ENCODE measurements around the gene GUCY2D.
A peak's percentile ranks its signal among the peaks of the same experiment; 100 is the strongest.
"Not testable (repeated sequence)": the region's sequence is repeated elsewhere in the genome, so short reads cannot be mapped to it uniquely, and the experiment has no call there.

Gene GUCY2D

GRCh38 chr17:8044819-8045810 is 42.7 kb downstream of the GUCY2D start:
- no peak for DNase-seq (ENCODE audit: low spot score)

DNA sequence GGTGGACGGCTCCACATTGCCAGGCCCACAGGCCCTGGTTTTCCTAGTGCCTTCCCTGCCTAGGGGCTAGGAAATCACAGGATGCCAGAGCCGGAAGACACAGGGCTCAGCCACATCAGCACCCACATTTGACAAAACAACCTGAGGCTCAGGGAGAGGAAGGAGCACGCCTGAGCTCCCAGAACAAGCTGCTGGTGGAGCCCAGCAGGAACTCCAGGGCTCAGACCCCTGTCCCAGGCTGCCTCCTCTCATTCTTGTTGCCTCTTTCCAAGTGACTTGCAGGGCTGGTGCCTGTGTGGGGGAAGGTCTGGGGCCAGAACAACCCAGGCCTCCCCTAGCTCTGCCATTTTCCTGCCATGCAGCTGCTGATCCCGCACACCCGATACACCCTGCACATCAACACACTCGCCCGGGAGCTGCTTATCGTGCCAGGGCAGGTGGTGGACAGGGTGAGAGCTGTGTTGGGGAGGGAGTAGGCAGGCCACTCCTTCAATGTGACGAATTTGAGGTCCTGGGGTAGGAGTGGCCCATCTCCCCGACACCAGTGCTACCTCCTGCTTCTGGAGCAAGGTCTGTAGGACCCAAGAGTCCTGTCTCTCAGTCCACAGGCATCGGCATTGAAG is 44.0 kb downstream of the GUCY2D start:
- no peak for DNase-seq (ENCODE audit: low spot score)

GRCh38 chr17:8046929-8047768 is 44.7 kb downstream of the GUCY2D start:
- DNase-seq (ENCODE audit: low spot score), result no peak

GRCh38 chr17:8047769-8048110 is 45.3 kb downstream of the GUCY2D start:
- no peak for DNase-seq (ENCODE audit: low spot score)

DNA sequence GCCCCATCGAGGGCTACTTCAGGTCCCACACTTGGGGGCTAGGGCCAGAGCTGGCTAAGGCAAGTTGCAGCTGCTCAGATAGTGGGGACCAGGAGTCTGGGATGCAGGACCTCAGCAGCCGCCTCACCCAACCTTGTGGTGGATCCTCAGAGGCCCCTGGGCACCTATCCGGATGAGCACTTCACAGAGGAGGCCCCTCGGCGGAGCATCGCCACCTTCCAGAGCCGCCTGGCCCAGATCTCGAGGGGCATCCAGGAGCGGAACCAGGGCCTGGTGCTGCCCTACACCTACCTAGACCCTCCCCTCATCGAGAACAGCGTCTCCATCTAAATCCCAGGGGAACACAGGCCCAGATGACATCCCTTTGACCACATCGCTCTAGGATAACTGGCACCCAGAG is 45.8 kb downstream of the GUCY2D start:
- no peak for DNase-seq (ENCODE audit: low spot score)

DNA sequence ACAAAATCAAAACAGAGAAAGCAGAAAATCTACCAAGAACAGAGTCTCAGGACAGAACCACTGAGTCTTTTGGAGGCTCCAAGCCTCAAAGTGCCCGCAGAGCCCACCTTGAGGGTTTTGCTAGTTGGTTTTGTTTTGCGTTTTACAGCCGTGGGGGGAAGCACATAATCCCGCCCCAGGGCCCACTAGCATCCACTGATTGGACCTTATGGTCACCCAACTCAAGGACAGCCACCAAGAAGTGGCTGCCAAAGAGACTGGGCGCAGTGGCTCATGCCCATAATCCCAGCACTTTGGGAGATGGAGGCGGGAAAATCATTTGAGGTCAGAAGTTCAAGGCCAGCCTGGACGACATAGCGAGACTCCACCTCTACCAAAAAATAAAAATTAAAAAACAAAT is 46.3 kb downstream of the GUCY2D start:
- DNase-seq (ENCODE audit: low spot score), result no peak

DNA sequence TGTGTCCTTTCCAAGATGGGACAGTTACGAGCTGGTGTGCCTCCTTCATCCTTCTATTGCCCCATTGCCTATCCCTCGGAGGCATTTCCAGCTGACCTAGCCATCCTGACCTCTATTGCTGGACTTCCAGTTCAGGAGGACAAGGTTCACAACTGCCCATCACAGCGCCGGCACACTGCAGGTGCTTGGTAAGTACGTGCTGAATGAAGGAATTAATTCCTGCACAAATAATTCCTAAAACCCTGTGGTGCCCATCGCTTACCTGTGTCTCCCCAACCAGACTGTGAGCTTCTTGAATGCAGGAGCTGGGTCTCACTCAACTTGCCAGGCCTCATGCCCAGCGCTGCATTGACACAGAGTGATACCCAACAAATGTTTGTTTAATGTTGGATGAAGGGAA is 49.4 kb downstream of the GUCY2D start:
- no peak for DNase-seq (ENCODE audit: low spot score)

GRCh38 chr17:8052256-8053252 is 50.1 kb downstream of the GUCY2D start:
- no peak for DNase-seq (ENCODE audit: low spot score)

DNA sequence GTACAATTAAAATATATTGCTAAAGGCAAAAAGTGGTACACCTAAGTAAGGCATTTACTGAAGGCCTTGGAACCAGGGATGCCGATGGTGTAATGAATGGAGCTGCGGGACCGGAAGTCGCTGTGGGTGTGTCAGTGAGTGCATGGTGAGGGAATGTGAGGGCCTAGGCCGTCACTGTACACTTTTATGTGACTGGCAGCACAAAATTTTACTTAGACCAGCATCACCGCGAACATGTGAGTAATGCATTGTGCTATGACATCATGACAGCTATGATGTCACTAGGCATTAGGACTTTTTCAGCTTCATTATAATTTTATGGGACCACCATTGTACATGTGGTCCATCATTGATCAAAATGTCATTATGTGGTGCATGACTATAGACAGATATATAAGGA is 51.2 kb downstream of the GUCY2D start:
- no peak for DNase-seq (ENCODE audit: low spot score)

DNA sequence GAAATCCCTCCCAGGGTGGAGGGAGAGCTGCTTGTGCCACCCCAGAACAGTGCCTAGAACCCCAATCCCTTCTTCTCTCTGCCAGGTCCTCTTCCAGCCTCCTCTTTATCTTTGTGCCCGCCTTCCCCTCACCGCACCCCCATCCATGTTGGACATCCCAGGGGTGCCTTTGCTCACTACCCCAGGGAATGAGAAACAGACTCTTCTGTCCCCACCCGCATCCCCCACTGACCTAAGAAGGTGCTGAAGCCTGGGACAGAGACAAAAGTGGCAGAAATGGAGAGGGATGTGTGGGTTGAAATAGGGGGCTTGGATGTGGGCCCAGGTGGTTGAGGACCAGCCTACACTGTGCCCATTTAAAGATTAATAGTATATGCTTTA is 53.4 kb downstream of the GUCY2D start:
- DNase-seq (ENCODE audit: low spot score), result no peak

DNA sequence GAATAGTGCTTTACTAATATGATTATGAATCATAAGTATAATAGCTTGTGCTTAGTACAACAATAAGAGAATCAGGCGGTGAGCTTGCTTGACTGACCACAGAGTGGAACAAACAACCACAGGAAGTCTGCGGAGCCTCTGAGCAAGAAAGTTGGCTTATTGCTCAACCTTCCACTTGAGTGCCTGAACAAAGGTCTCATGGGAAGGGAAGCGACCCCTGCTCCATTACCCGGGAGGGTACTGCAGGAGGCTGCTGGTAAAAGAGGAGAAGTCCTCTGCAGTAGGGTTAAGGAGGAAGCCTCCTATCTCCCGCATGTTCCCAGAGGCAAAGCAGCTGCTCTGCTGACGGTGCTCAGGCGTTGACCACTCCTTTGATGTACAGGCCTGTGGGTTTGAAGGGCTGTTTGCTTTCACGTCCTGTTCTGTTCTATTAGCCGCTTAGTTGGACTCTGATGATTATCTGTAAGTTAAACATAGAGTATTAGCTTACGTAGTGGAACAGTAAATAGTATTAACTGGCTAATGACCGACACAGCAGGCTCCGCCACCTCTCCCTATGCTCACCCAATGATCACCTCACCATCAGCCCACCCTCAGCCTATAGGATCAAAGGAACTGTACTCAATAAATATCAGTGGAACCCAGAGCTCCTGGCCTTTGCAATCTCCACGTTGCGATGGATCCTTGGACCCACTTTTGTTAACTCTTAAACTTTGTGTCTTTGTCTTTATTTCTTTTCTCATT is 54.0 kb downstream of the GUCY2D start:
- peak; percentile 55 for DNase-seq (ENCODE audit: low spot score)

DNA sequence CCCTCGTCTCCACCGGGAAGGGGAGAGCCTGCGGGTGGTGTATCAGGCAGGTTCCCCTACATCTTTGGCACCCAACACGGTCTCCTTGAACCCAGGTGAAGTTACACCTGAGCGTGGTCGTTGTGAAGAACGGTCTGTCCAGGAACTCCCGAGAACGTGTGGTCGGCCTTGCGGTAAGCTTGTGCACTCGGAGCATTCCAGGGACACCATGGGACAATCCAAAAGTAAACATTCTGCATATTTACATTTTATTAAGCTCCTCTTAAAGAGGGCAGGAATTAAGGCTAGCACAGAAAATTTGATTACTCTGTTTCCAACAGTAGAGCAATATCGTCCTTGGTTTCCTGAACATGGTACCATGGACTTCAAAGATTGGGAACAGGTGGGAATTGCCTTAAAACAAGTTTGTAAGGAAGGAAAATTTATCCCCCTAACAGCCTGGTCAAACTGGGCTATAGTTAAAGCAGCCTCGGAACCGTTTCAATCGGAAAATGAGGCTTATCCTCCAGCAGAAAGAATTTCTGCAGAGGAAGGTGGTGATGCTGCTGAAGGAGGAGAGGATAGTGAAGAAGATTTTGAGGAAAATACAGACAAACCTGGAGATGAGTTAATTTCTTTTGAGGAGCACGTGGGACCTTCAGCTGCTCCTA is 54.7 kb downstream of the GUCY2D start:
- DNase-seq (ENCODE audit: low spot score), result no peak

DNA sequence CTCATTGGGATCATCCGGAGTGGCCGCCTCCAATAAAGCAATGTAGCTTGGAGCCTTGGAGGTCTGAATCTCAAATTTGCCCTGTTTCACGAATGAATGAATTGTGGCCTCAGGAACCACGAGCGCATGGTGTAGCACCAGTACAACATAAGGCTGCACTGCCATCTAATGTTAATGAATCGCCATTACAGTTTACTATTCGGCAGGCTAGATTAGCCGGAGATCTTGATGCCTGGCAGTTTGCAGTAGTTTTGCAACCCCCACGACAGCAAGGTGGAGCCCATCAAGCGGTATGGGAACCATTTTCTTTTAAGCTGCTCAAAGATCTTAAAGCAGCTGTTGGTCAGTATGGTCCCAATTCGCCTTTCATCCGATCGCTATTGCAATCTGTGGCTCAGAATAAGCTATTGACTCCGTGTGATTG is 55.3 kb downstream of the GUCY2D start:
- DNase-seq (ENCODE audit: low spot score), result peak; percentile 84

DNA sequence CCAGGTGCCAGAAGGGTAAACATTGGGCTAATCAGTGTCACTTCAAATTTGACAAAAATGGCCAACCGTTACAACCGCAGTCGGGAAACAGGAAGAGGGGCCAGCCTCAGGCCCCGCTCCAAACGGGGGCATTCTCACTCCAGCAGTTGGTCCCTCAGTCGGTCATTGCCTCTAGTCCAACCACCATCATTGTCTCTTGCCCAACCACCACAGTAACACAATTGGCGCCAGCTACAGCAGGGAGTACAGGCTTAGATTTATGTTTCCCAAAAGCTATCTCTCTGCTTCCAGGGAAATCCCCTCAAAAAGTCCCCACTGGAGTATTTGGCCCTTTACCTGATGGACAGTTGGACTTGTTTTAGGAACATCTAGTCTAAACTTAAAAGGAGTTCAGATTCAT is 56.7 kb downstream of the GUCY2D start:
- DNase-seq (ENCODE audit: low spot score), result no peak

GRCh38 chr17:8060274-8060673 is 57.9 kb downstream of the GUCY2D start:
- DNase-seq (ENCODE audit: low spot score), result peak; percentile 87

DNA sequence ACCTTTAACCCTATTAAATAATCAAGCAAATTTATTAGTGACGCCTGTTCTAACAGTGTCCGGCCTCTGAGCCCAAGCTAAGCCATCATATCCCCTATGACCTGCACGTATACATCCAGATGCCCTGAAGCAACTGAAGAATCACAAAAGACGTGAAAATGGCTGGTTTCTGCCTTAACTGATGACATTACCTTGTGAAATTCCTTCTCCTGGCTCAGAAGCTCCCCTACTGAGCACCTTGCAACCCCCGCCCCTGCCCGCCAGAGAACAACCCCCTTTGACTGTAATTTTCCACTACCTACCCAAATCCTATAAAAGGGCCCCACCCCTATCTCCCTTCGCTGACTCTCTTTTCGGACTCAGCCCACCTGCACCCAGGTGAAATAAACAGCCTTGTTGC is 59.4 kb downstream of the GUCY2D start:
- DNase-seq (ENCODE audit: low spot score), result not testable (repeated sequence)

- no peak for DNase-seq (ENCODE audit: low spot score)
Observed at GRCh38 chr17:8062435-8062806, 60.0 kb downstream of the GUCY2D start.

DNA sequence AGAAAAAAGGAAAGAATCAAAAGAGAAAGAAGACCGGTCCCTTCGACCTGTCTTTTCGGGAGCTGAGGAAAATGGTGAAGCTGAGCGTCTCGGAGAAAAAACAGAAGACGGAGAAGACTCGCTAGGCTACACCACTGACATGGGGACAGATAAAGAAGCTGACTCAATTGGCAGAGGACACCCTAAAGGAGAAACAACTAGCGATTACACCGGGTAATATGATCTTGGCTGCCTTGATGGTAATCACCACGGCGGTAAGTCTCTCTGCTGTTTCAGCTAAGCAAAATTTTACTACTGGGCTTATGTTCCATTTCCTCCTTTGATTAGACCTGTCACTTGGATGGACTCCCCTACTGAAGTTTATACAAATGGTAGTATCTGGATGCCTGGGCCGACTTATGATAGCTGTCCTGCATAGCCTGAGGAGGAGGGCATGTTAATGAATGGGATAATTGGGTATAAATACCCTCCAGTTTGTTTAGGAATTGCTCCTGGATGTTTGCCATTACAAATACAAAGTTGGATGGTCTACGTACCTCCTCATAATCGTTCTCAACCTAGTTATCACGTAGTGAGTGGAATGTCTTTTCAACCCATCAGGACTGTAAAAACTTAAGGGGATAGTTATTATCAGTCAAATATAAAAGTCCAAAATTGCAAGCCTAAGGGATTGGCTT is 60.5 kb downstream of the GUCY2D start:
- no peak for DNase-seq (ENCODE audit: low spot score)

DNA sequence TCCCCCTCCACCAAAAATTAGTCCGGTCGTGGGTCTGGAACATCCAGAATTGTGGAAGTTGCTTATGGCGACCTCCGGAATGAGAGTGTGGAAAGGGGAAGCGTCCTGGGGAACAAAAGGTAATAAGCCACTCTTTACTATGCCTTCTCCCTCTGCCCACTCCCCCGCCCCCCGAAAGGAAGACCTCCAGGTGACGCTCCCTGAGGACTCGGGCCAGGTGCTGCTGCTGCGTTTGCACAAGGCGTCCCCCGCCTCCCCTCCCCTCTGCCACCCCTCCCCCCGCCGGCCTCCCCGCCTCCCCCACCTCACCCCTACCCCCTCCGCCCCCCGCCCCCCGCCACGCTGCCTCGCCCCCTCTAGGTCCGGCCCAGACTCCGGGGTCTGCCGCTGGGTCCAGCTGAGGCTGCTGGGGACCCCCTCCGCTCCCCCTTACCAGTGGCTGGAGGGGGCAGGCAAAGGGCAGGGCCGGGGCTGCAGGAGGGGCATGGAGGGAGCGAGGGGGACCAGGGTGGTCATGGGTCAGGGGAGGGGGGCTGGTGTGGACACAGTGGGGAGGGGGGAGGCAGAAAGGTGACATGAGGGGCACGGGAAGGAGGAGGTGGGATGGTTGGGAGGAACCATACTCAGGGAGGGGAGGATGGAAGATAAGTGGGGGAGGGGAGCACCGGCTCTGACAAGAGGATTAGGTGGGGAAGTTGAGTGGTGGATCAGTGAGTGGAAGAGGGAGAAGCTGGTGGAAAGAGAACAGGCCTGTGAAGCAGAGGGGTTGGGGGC is 61.5 kb downstream of the GUCY2D start:
- DNase-seq (ENCODE audit: low spot score), result no peak
